Ishikawa (cell line): ENCODE measurements around the gene RSRC2.

ENCODE experiments used
- CEBPB ChIP-seq: IDR thresholded peaks from 2 replicates; pipeline ENCODE4 v1.6.1; 2012
- CREB1 ChIP-seq: IDR thresholded peaks from 2 replicates; pipeline ENCODE4 v1.6.1; 2012; ENCODE audit warnings: low read depth
- EGR1 ChIP-seq: IDR thresholded peaks from 2 replicates; pipeline ENCODE4 v1.6.1; 2012
- EP300 ChIP-seq: IDR thresholded peaks from 2 replicates; pipeline ENCODE4 v1.6.1; 2012; ENCODE audit warnings: borderline replicate concordance
- FOXM1 ChIP-seq: IDR thresholded peaks from 2 replicates; pipeline ENCODE4 v1.6.1; 2012; ENCODE audit warnings: low read depth, borderline replicate concordance
- MAX ChIP-seq: IDR thresholded peaks from 2 replicates; pipeline ENCODE4 v1.6.1; 2012
- NFIC ChIP-seq: IDR thresholded peaks from 2 replicates; pipeline ENCODE4 v1.6.1; 2012
- RAD21 ChIP-seq: IDR thresholded peaks from 2 replicates; pipeline ENCODE4 v1.6.1; 2012; ENCODE audit warnings: low read depth
- TAF1 ChIP-seq: IDR thresholded peaks from 2 replicates; pipeline ENCODE4 v1.6.1; 2012; ENCODE audit warnings: low read depth, mild to moderate bottlenecking
- TCF12 ChIP-seq: IDR thresholded peaks from 2 replicates; pipeline ENCODE4 v1.6.1; 2012; ENCODE audit warnings: low read depth
- TEAD4 ChIP-seq: IDR thresholded peaks from 2 replicates; pipeline ENCODE4 v1.6.1; 2012
- USF1 ChIP-seq: IDR thresholded peaks from 2 replicates; pipeline ENCODE4 v1.6.1; 2012
- YY1 ChIP-seq: IDR thresholded peaks from 2 replicates; pipeline ENCODE4 v1.6.1; 2012; ENCODE audit warnings: low read depth
- ZBTB7A ChIP-seq: IDR thresholded peaks from 2 replicates; pipeline ENCODE4 v1.6.1; 2012; ENCODE audit warnings: low read depth
- TF ChIP-seq, protein P1 (sequence below): IDR thresholded peaks from 2 replicates; pipeline ENCODE4 v1.6.1; 2012; ENCODE audit warnings: low read depth, mild to moderate bottlenecking

The RSRC2 gene, protein sequence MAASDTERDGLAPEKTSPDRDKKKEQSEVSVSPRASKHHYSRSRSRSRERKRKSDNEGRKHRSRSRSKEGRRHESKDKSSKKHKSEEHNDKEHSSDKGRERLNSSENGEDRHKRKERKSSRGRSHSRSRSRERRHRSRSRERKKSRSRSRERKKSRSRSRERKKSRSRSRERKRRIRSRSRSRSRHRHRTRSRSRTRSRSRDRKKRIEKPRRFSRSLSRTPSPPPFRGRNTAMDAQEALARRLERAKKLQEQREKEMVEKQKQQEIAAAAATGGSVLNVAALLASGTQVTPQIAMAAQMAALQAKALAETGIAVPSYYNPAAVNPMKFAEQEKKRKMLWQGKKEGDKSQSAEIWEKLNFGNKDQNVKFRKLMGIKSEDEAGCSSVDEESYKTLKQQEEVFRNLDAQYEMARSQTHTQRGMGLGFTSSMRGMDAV

GRCh38 chr12:122526683-122527477 is at the start of gene RSRC2, which contains the start of gene KNTC1:
RSRC2 (minus strand) TSS chr12:122526936; CDS start chr12:122526853, 83 bp downstream.
KNTC1 (plus strand) TSS chr12:122527249; CDS start chr12:122530064, 2,815 bp downstream.
- TF ChIP-seq, protein P1, sequence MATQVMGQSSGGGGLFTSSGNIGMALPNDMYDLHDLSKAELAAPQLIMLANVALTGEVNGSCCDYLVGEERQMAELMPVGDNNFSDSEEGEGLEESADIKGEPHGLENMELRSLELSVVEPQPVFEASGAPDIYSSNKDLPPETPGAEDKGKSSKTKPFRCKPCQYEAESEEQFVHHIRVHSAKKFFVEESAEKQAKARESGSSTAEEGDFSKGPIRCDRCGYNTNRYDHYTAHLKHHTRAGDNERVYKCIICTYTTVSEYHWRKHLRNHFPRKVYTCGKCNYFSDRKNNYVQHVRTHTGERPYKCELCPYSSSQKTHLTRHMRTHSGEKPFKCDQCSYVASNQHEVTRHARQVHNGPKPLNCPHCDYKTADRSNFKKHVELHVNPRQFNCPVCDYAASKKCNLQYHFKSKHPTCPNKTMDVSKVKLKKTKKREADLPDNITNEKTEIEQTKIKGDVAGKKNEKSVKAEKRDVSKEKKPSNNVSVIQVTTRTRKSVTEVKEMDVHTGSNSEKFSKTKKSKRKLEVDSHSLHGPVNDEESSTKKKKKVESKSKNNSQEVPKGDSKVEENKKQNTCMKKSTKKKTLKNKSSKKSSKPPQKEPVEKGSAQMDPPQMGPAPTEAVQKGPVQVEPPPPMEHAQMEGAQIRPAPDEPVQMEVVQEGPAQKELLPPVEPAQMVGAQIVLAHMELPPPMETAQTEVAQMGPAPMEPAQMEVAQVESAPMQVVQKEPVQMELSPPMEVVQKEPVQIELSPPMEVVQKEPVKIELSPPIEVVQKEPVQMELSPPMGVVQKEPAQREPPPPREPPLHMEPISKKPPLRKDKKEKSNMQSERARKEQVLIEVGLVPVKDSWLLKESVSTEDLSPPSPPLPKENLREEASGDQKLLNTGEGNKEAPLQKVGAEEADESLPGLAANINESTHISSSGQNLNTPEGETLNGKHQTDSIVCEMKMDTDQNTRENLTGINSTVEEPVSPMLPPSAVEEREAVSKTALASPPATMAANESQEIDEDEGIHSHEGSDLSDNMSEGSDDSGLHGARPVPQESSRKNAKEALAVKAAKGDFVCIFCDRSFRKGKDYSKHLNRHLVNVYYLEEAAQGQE, result no peak
- TF ChIP-seq CREB1 (no peak; the same call in 1 of the 2 replicates), RAD21 (no peak), ZBTB7A (no peak), MAX (peak; percentile 86), CEBPB (no peak), FOXM1 (no peak), NFIC (no peak), EGR1 (peak; percentile 86), EP300 (peak; percentile 43; the same call in 1 of the 2 replicates), YY1 (peak; percentile 99), TAF1 (peak; percentile 94), USF1 (no peak; the same call in 1 of the 2 replicates), TEAD4 (peak; percentile 79), TCF12 (peak; percentile 53; the same call in 1 of the 2 replicates)

- TF ChIP-seq NFIC (no peak), FOXM1 (no peak), TCF12 (no peak), YY1 (no peak), USF1 (no peak), CEBPB (no peak), RAD21 (no peak), TEAD4 (no peak), MAX (no peak), TAF1 (no peak), ZBTB7A (no peak), EP300 (no peak)
- TF ChIP-seq, protein P1, result no peak
These were observed 45.1 kb upstream of the RSRC2 start for GRCh38 chr12:122571821-122572220.

GRCh38 chr12:122569288-122569687 is 42.6 kb upstream of the RSRC2 start:
- no peak for TF ChIP-seq EGR1
- no peak for TF ChIP-seq YY1

GRCh38 chr12:122563361-122563760 is 36.6 kb upstream of the RSRC2 start:
- TF ChIP-seq MAX, result no peak
- no peak for TF ChIP-seq ZBTB7A
- no peak for TF ChIP-seq CEBPB
- TF ChIP-seq NFIC, result no peak
- no peak for TF ChIP-seq USF1
- TF ChIP-seq TEAD4, result no peak
- no peak for TF ChIP-seq TCF12
- no peak for TF ChIP-seq TAF1
- TF ChIP-seq, protein P1, result no peak
- TF ChIP-seq CREB1, result no peak
- no peak for TF ChIP-seq RAD21
- TF ChIP-seq EP300, result no peak
- TF ChIP-seq FOXM1, result no peak
- no peak for TF ChIP-seq YY1
